ENCODE data around the gene PDK4. TPM values are rescaled to one million over a fixed set of nuclear protein-coding genes. Genes with fewer than 3 reads are reported as not detected.

Gene PDK4
- total RNA-seq, 1 donor = under 0.01 TPM

- no peak for TF ChIP-seq CTCF (IDR thresholded peaks at IDR 0.05; ENCODE audit: insufficient read depth, low read depth, low read length)
- H3K4me3 ChIP-seq (ENCODE audit: low read depth, low read length) = no peak overlapping the region
- no peak for DNase-seq (ENCODE audit: low read depth)
Measured at GRCh38 chr7:95594185-95594584, 2.1 kb downstream of the PDK4 start.

- no peak overlapping the region for H3K4me3 ChIP-seq (ENCODE audit: low read depth, low read length)
- no peak for DNase-seq (ENCODE audit: low read depth)
- no peak for TF ChIP-seq CTCF (IDR thresholded peaks at IDR 0.05; ENCODE audit: insufficient read depth, low read depth, low read length)
Measured at GRCh38 chr7:95593343-95593742, 3.0 kb downstream of the PDK4 start.

- no peak for DNase-seq (ENCODE audit: low read depth)
- TF ChIP-seq CTCF (IDR thresholded peaks at IDR 0.05; ENCODE audit: insufficient read depth, low read depth, low read length) = no peak
Measured at GRCh38 chr7:95592570-95592969, 3.7 kb downstream of the PDK4 start.

DNA sequence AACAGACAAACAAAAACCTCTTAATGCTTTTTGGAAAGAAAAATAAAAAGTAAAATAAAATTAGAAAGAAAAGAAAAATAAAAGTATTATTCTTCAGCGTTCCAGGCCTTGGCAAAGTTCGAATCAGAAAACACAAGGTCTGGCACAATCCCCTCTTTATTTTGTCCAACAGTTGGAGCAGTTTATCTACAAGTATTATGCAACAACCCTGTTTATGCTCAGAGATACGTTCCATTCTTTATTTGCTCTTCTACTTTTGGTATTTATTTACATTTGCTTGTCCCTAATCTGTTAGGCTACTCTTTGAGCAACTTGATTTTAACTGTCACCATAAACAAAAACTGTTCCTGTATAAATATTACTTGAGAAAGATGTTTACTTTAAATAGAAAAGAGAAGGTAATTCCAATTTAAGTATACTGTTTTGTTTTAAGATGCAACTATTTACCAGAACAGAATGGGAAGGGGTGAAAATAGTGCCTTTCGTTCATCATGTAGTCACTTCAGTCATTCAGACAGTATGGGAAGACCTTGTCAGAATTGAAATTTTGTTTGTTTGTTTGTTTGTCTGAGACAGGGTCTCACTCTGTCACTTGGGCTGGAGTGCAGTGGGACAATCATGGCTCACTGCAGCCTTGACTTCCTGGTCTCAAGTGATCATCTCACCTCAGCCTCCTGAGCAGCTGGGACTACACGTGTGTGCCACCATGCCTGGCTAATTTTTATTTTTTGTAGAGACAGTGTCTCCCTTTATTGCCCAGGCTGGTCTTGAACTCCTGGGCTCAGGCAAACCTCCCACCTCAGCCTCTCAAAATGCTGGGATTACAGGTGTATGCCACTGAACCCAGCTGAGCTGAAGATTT is 5.7 kb downstream of the PDK4 start:
- H3K4me3 ChIP-seq (ENCODE audit: low read depth, low read length) = no peak overlapping the region
- TF ChIP-seq CTCF (IDR thresholded peaks at IDR 0.05; ENCODE audit: insufficient read depth, low read depth, low read length) = no peak
- DNase-seq (ENCODE audit: low read depth) = peak; percentile 58

More at GRCh38 chr7:95592570-95592969, 3.7 kb downstream of the PDK4 start:
- no peak overlapping the region for H3K4me3 ChIP-seq (ENCODE audit: low read depth, low read length)

- no peak for TF ChIP-seq CTCF (IDR thresholded peaks at IDR 0.05; ENCODE audit: insufficient read depth, low read depth, low read length)
Measured at GRCh38 chr7:95589766-95590165, 6.5 kb downstream of the PDK4 start.

DNA sequence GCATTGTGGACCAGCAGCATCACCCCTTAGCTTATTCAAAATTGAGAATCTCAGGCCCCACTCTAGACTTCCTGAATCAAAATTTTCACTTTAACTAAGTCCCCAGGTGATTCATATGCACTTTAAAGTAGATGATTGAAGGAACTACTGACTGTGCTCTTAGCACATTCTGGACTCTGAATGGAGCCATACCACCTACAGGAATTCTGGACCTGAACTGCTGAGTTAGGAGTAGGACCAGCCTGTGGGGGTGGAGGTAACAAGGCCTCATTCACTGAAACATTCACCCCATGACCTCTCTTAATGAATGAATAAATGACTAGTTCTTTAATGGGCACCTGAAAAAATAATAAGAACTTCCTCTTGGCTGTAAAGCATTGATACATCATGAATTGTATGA is 7.3 kb downstream of the PDK4 start:
- TF ChIP-seq CTCF (IDR thresholded peaks at IDR 0.05; ENCODE audit: insufficient read depth, low read depth, low read length) = no peak
- no peak overlapping the region for H3K4me3 ChIP-seq (ENCODE audit: low read depth, low read length)
- DNase-seq (ENCODE audit: low read depth) = no peak

More at GRCh38 chr7:95589766-95590165, 6.5 kb downstream of the PDK4 start:
- no peak for DNase-seq (ENCODE audit: low read depth)
- H3K4me3 ChIP-seq (ENCODE audit: low read depth, low read length) = no peak overlapping the region

Data from fibroblast of villous mesenchyme (primary cell).